GM19324 (cell line): ENCODE measurements around the gene PHLDA1.

Experiments used
- ATAC-seq: cut with Tn5 transposase; IDR thresholded peaks from one replicate; pipeline ENCODE4 v1.9.1; 2021; ENCODE audit warnings: mild to moderate bottlenecking, moderate library complexity; ENCODE audit not compliant: unreplicated experiment, low FRiP score

Gene PHLDA1

GRCh38 chr12:76020731-76021672 is 10.6 kb downstream of the PHLDA1 start:
- peak; percentile 38 for ATAC-seq

- peak; percentile 55 for ATAC-seq
These were observed 11.3 kb downstream of the PHLDA1 start for GRCh38 chr12:76020281-76020680.

GRCh38 chr12:76018672-76019071 is 12.9 kb downstream of the PHLDA1 start:
- ATAC-seq, result no peak

GRCh38 chr12:76018111-76018510 is 13.5 kb downstream of the PHLDA1 start:
- ATAC-seq, result no peak

GRCh38 chr12:76014007-76014406 is 17.6 kb downstream of the PHLDA1 start:
- ATAC-seq, result no peak

- no peak for ATAC-seq
These were observed 18.0 kb downstream of the PHLDA1 start for GRCh38 chr12:76013603-76014002.

- ATAC-seq, result no peak
These were observed 18.9 kb downstream of the PHLDA1 start for GRCh38 chr12:76012644-76013043.

GRCh38 chr12:76010732-76011458 is 20.7 kb downstream of the PHLDA1 start:
- ATAC-seq, result no peak

GRCh38 chr12:76008428-76008827 is 23.1 kb downstream of the PHLDA1 start:
- no peak for ATAC-seq

GRCh38 chr12:76007640-76008039 is 23.9 kb downstream of the PHLDA1 start:
- ATAC-seq, result no peak

- no peak for ATAC-seq
These were observed 25.3 kb downstream of the PHLDA1 start for GRCh38 chr12:76006028-76006925.

- ATAC-seq, result no peak
These were observed 28.3 kb downstream of the PHLDA1 start for GRCh38 chr12:76003355-76003638.

GRCh38 chr12:76002598-76003354 is 28.8 kb downstream of the PHLDA1 start:
- ATAC-seq, result no peak

GRCh38 chr12:75998292-75999063 is 33.1 kb downstream of the PHLDA1 start:
- ATAC-seq, result no peak

GRCh38 chr12:75997658-75998057 is 33.9 kb downstream of the PHLDA1 start:
- ATAC-seq, result no peak

- no peak for ATAC-seq
These were observed 34.6 kb downstream of the PHLDA1 start for GRCh38 chr12:75996861-75997447.

- no peak for ATAC-seq
These were observed 35.9 kb downstream of the PHLDA1 start for GRCh38 chr12:75995691-75996090.

- ATAC-seq, result no peak
These were observed 37.4 kb downstream of the PHLDA1 start for GRCh38 chr12:75994069-75994740.
